HL-60 (cell line): ENCODE data around the gene MMP20.

Source experiments
- GABPA ChIP-seq: IDR thresholded peaks from 2 replicates; pipeline ENCODE4 v1.6.1; 2012; ENCODE audit warnings: low read depth
- POLR2AphosphoS5 ChIP-seq: IDR thresholded peaks from 2 replicates; pipeline ENCODE4 v1.6.1; 2012; ENCODE audit warnings: low read depth
- SPI1 ChIP-seq: IDR thresholded peaks from 2 replicates; pipeline ENCODE4 v1.6.1; 2012; ENCODE audit warnings: low read depth, mild to moderate bottlenecking, borderline replicate concordance
- TF ChIP-seq, protein P1 (sequence below): IDR thresholded peaks from one replicate; pipeline ENCODE4 v1.5.1; 2011; ENCODE audit warnings: low read length, control low read depth, inconsistent platforms; ENCODE audit not compliant: insufficient read depth
- TF ChIP-seq, protein P2 (sequence below): IDR thresholded peaks from 2 replicates; pipeline ENCODE4 v1.6.1; 2012; ENCODE audit warnings: low read depth; ENCODE audit not compliant: insufficient replicate concordance

DNA sequence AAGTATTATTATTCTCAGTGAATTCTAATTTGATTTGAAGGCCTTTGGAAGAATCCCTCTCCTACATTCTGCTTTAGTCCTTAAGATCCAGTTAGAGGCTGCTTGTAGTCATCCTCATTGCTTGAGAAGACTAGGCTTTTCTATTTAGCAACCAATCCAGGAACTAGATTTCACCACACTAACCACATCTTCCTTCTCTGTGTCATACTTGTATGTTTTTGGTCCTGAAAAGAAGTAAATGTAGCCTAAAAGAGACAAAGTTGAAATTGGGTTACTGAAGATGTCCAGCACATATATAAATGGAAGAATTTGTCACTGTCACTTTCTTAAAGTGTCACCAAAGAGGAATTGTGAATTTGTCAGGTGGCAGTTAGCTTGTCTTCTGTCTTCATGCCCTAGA, 48.0 kb downstream of the MMP20 start:
- TF ChIP-seq, protein P1, sequence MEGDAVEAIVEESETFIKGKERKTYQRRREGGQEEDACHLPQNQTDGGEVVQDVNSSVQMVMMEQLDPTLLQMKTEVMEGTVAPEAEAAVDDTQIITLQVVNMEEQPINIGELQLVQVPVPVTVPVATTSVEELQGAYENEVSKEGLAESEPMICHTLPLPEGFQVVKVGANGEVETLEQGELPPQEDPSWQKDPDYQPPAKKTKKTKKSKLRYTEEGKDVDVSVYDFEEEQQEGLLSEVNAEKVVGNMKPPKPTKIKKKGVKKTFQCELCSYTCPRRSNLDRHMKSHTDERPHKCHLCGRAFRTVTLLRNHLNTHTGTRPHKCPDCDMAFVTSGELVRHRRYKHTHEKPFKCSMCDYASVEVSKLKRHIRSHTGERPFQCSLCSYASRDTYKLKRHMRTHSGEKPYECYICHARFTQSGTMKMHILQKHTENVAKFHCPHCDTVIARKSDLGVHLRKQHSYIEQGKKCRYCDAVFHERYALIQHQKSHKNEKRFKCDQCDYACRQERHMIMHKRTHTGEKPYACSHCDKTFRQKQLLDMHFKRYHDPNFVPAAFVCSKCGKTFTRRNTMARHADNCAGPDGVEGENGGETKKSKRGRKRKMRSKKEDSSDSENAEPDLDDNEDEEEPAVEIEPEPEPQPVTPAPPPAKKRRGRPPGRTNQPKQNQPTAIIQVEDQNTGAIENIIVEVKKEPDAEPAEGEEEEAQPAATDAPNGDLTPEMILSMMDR: no peak
- TF ChIP-seq, protein P2, sequence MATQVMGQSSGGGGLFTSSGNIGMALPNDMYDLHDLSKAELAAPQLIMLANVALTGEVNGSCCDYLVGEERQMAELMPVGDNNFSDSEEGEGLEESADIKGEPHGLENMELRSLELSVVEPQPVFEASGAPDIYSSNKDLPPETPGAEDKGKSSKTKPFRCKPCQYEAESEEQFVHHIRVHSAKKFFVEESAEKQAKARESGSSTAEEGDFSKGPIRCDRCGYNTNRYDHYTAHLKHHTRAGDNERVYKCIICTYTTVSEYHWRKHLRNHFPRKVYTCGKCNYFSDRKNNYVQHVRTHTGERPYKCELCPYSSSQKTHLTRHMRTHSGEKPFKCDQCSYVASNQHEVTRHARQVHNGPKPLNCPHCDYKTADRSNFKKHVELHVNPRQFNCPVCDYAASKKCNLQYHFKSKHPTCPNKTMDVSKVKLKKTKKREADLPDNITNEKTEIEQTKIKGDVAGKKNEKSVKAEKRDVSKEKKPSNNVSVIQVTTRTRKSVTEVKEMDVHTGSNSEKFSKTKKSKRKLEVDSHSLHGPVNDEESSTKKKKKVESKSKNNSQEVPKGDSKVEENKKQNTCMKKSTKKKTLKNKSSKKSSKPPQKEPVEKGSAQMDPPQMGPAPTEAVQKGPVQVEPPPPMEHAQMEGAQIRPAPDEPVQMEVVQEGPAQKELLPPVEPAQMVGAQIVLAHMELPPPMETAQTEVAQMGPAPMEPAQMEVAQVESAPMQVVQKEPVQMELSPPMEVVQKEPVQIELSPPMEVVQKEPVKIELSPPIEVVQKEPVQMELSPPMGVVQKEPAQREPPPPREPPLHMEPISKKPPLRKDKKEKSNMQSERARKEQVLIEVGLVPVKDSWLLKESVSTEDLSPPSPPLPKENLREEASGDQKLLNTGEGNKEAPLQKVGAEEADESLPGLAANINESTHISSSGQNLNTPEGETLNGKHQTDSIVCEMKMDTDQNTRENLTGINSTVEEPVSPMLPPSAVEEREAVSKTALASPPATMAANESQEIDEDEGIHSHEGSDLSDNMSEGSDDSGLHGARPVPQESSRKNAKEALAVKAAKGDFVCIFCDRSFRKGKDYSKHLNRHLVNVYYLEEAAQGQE: no peak
- no peak for TF ChIP-seq POLR2AphosphoS5
- TF ChIP-seq GABPA: no peak
- no peak for TF ChIP-seq SPI1
